ENCODE measurements around the gene TOR2A. TPM values are rescaled to one million over a fixed set of nuclear protein-coding genes. Genes with fewer than 3 reads are reported as not detected.

Gene TOR2A
- total RNA-seq, 5 donors from 2014 or later (not counting 1 experiment from before 2014, with no cell fraction given): 7.7 to 18.4 (median 15.5) TPM

GRCh38 chr9:127714951-127715469 is 20.1 kb downstream of the TOR2A start:
- no peaks in the 10 kb centered on the region for H3K9me3 Mint-ChIP-seq
- H3K4me3 Mint-ChIP-seq: peak overlapping the region; percentile 94 to 98 (median 98)
- peak overlapping the region; percentile 78 to 97 for H3K4me3 ChIP-seq (ENCODE audit: control insufficient read depth in 1 of 2, extremely low read depth in 1 of 2, low read length in 1 of 2)
- H3K9me3 ChIP-seq: no peaks in the 10 kb centered on the region
- peak; percentile 6 to 13 (median 10) for ATAC-seq (replicated peaks in 1 of 4)
- H3K4me1 ChIP-seq (ENCODE audit: control insufficient read depth in 1 of 2, extremely low read depth in 1 of 2, insufficient read depth in 2 of 2, low read length in 2 of 2): peaks cover 7 to 69% of the 10 kb centered on the region in 2 experiments
- WGBS (ENCODE audit: insufficient coverage): under 1% methylated on average over 42 of the region's 44 CpGs
- H3K36me3 Mint-ChIP-seq: no peaks in the 10 kb centered on the region
- peak overlapping the region; percentile 75 for H3K27ac ChIP-seq (ENCODE audit: low read length)
- H3K27me3 ChIP-seq (replicated peaks in 1 of 2; ENCODE audit: control insufficient read depth in 2 of 2, extremely low read depth in 1 of 2, insufficient read depth in 2 of 2, low read length in 1 of 2): no peaks in the 10 kb centered on the region
- ChIA-PET CTCF (interaction anchor here (0.6 to 2.3 kb wide), 5 partner anchors 20 to 259 kb away, joined by 3 to 20 read pairs (median 3); partner anchors contain the start of gene TOR2A (in 2 of the 2)), POLR2A (interaction anchor here in 1 of 2 donors (0.7 kb wide), 1 partner anchor 11 kb away, joined by 3 read pairs; no protein-coding TSS in a partner anchor)
- H3K27me3 Mint-ChIP-seq: no peaks in the 10 kb centered on the region
- peaks cover 0 to 4% of the 10 kb centered on the region in 2 donors for H3K36me3 ChIP-seq (ENCODE audit: control insufficient read depth in 2 of 2, extremely low read depth in 1 of 2, insufficient read depth in 1 of 2, low read length in 1 of 2)
- peaks cover 36 to 47% (median 37%) of the 10 kb centered on the region in 3 donors for H3K4me1 Mint-ChIP-seq
- peak overlapping the region in 1 of 2 donors; percentile 95 for H3K27ac Mint-ChIP-seq
- no peak for DNase-seq

- Histone ChIP-seq H3K4me1 (ENCODE audit: control insufficient read depth in 1 of 2, extremely low read depth in 1 of 2, insufficient read depth in 2 of 2, low read length in 2 of 2) (peaks cover 7 to 61% of the 10 kb centered on the region in 2 experiments), H3K36me3 (ENCODE audit: control insufficient read depth in 2 of 2, extremely low read depth in 1 of 2, insufficient read depth in 1 of 2, low read length in 1 of 2) (peaks cover 0 to 4% of the 10 kb centered on the region in 2 donors)
Measured at GRCh38 chr9:127714020-127714750, 20.9 kb downstream of the TOR2A start.

GRCh38 chr9:127712867-127713266 is 22.2 kb downstream of the TOR2A start:
- Histone ChIP-seq H3K36me3 (ENCODE audit: control insufficient read depth in 2 of 2, extremely low read depth in 1 of 2, insufficient read depth in 1 of 2, low read length in 1 of 2) (peaks cover 0 to 4% of the 10 kb centered on the region in 2 donors), H3K4me1 (ENCODE audit: control insufficient read depth in 1 of 2, extremely low read depth in 1 of 2, insufficient read depth in 2 of 2, low read length in 2 of 2) (peaks cover 7 to 50% of the 10 kb centered on the region in 2 experiments), H3K9me3 (no peaks in the 10 kb centered on the region), H3K27me3 (replicated peaks in 1 of 2; ENCODE audit: control insufficient read depth in 2 of 2, extremely low read depth in 1 of 2, insufficient read depth in 2 of 2, low read length in 1 of 2) (no peaks in the 10 kb centered on the region), H3K4me3 (ENCODE audit: control insufficient read depth in 1 of 2, extremely low read depth in 1 of 2, low read length in 1 of 2) (no peak overlapping the region), H3K27ac (ENCODE audit: low read length) (no peak overlapping the region)
- no peaks in the 10 kb centered on the region for H3K9me3 Mint-ChIP-seq
- ChIA-PET CTCF (interaction anchor here in 1 of 2 donors (0.6 kb wide), 1 partner anchor 204 kb away, joined by 3 read pairs; the partner anchor contains the start of gene ST6GALNAC4), POLR2A (interaction anchor here in 1 of 2 donors (0.6 kb wide), 1 partner anchor 101 kb away, joined by 4 read pairs; no protein-coding TSS in a partner anchor)
- no peak for ATAC-seq (replicated peaks in 1 of 4)
- H3K27me3 Mint-ChIP-seq: no peaks in the 10 kb centered on the region
- no peak overlapping the region for H3K4me3 Mint-ChIP-seq
- H3K36me3 Mint-ChIP-seq: no peaks in the 10 kb centered on the region
- no peak overlapping the region for H3K27ac Mint-ChIP-seq
- 94% methylated on average over 7 of the region's 10 CpGs for WGBS (ENCODE audit: insufficient coverage)
- no peak for DNase-seq
- peaks cover 27 to 42% (median 27%) of the 10 kb centered on the region in 3 donors for H3K4me1 Mint-ChIP-seq

More at GRCh38 chr9:127714020-127714750, 20.9 kb downstream of the TOR2A start:
- peak overlapping the region; percentile 70 to 94 (median 77) for H3K4me3 Mint-ChIP-seq
- no peak for DNase-seq
- Histone ChIP-seq H3K4me3 (ENCODE audit: control insufficient read depth in 1 of 2, extremely low read depth in 1 of 2, low read length in 1 of 2) (peak overlapping the region; percentile 29 to 97), H3K9me3 (no peaks in the 10 kb centered on the region), H3K27me3 (replicated peaks in 1 of 2; ENCODE audit: control insufficient read depth in 2 of 2, extremely low read depth in 1 of 2, insufficient read depth in 2 of 2, low read length in 1 of 2) (no peaks in the 10 kb centered on the region), H3K27ac (ENCODE audit: low read length) (no peak overlapping the region)
- no peaks in the 10 kb centered on the region for H3K9me3 Mint-ChIP-seq
- WGBS (ENCODE audit: insufficient coverage): 82% methylated on average over 18 of the region's 19 CpGs
- peaks cover 28 to 42% (median 28%) of the 10 kb centered on the region in 3 donors for H3K4me1 Mint-ChIP-seq
- no peak for ATAC-seq (replicated peaks in 1 of 4)
- CTCF ChIA-PET: interaction anchor here in 1 of 2 donors (1.6 kb wide), 1 partner anchor 21 kb away, joined by 3 read pairs; the partner anchor contains the start of gene TOR2A
- H3K27me3 Mint-ChIP-seq: no peaks in the 10 kb centered on the region
- POLR2A ChIA-PET: interaction anchor here in 1 of 2 donors (0.6 kb wide), 1 partner anchor 183 kb away, joined by 7 read pairs; no protein-coding TSS in a partner anchor
- H3K36me3 Mint-ChIP-seq: no peaks in the 10 kb centered on the region
- peak overlapping the region in 1 of 2 donors; percentile 55 for H3K27ac Mint-ChIP-seq

GRCh38 chr9:127712371-127712770 is 22.7 kb downstream of the TOR2A start:
- DNase-seq (no peak), ATAC-seq (replicated peaks in 1 of 4) (no peak)
- peak overlapping the region in 1 of 3 donors; percentile 31 for H3K4me3 Mint-ChIP-seq
- H3K4me1 Mint-ChIP-seq: peaks cover 32 to 47% (median 32%) of the 10 kb centered on the region in 3 donors
- ChIA-PET POLR2A (no interaction called here), CTCF (interaction anchor here in 1 of 2 donors (0.6 kb wide), 1 partner anchor 204 kb away, joined by 3 read pairs; the partner anchor contains the start of gene ST6GALNAC4)
- no peaks in the 10 kb centered on the region for H3K9me3 Mint-ChIP-seq
- WGBS (ENCODE audit: insufficient coverage): 93% methylated on average over 8 of the region's 11 CpGs
- Histone ChIP-seq H3K4me3 (ENCODE audit: control insufficient read depth in 1 of 2, extremely low read depth in 1 of 2, low read length in 1 of 2) (no peak overlapping the region), H3K27ac (ENCODE audit: low read length) (no peak overlapping the region), H3K27me3 (replicated peaks in 1 of 2; ENCODE audit: control insufficient read depth in 2 of 2, extremely low read depth in 1 of 2, insufficient read depth in 2 of 2, low read length in 1 of 2) (no peaks in the 10 kb centered on the region), H3K9me3 (no peaks in the 10 kb centered on the region), H3K36me3 (ENCODE audit: control insufficient read depth in 2 of 2, extremely low read depth in 1 of 2, insufficient read depth in 1 of 2, low read length in 1 of 2) (peaks cover 0 to 4% of the 10 kb centered on the region in 2 donors), H3K4me1 (ENCODE audit: control insufficient read depth in 1 of 2, extremely low read depth in 1 of 2, insufficient read depth in 2 of 2, low read length in 2 of 2) (peaks cover 7 to 50% of the 10 kb centered on the region in 2 experiments)
- no peak overlapping the region for H3K27ac Mint-ChIP-seq
- H3K36me3 Mint-ChIP-seq: no peaks in the 10 kb centered on the region
- H3K27me3 Mint-ChIP-seq: no peaks in the 10 kb centered on the region

- H3K4me1 ChIP-seq (ENCODE audit: control insufficient read depth in 1 of 2, extremely low read depth in 1 of 2, insufficient read depth in 2 of 2, low read length in 2 of 2): peaks cover 7 to 50% of the 10 kb centered on the region in 2 experiments
- Mint-ChIP-seq H3K27ac (no peak overlapping the region), H3K36me3 (no peaks in the 10 kb centered on the region), H3K4me1 (peaks cover 34 to 52% (median 36%) of the 10 kb centered on the region in 3 donors), H3K27me3 (no peaks in the 10 kb centered on the region), H3K9me3 (no peaks in the 10 kb centered on the region), H3K4me3 (no peak overlapping the region)
- ATAC-seq (replicated peaks in 1 of 4): no peak
- H3K4me3 ChIP-seq (ENCODE audit: control insufficient read depth in 1 of 2, extremely low read depth in 1 of 2, low read length in 1 of 2): no peak overlapping the region
- no peaks in the 10 kb centered on the region for H3K9me3 ChIP-seq
- ChIA-PET POLR2A (no interaction called here), CTCF (no interaction called here)
- peaks cover 0 to 4% of the 10 kb centered on the region in 2 donors for H3K36me3 ChIP-seq (ENCODE audit: control insufficient read depth in 2 of 2, extremely low read depth in 1 of 2, insufficient read depth in 1 of 2, low read length in 1 of 2)
- WGBS (ENCODE audit: insufficient coverage): 98% methylated on average over 9 of the region's 11 CpGs
- H3K27me3 ChIP-seq (replicated peaks in 1 of 2; ENCODE audit: control insufficient read depth in 2 of 2, extremely low read depth in 1 of 2, insufficient read depth in 2 of 2, low read length in 1 of 2): no peaks in the 10 kb centered on the region
- H3K27ac ChIP-seq (ENCODE audit: low read length): no peak overlapping the region
- DNase-seq: no peak
Measured at GRCh38 chr9:127711831-127712274, 23.2 kb downstream of the TOR2A start.

- Histone ChIP-seq H3K36me3 (ENCODE audit: control insufficient read depth in 2 of 2, extremely low read depth in 1 of 2, insufficient read depth in 1 of 2, low read length in 1 of 2) (peaks cover 0 to 4% of the 10 kb centered on the region in 2 donors), H3K9me3 (no peaks in the 10 kb centered on the region), H3K4me3 (ENCODE audit: control insufficient read depth in 1 of 2, extremely low read depth in 1 of 2, low read length in 1 of 2) (no peak overlapping the region), H3K27me3 (replicated peaks in 1 of 2; ENCODE audit: control insufficient read depth in 2 of 2, extremely low read depth in 1 of 2, insufficient read depth in 2 of 2, low read length in 1 of 2) (no peaks in the 10 kb centered on the region), H3K4me1 (ENCODE audit: control insufficient read depth in 1 of 2, extremely low read depth in 1 of 2, insufficient read depth in 2 of 2, low read length in 2 of 2) (peaks cover 7 to 46% of the 10 kb centered on the region in 2 experiments), H3K27ac (ENCODE audit: low read length) (no peak overlapping the region)
- 16% methylated on average over 8 of the region's 9 CpGs for WGBS (ENCODE audit: insufficient coverage)
- POLR2A ChIA-PET: no interaction called here
- H3K4me1 Mint-ChIP-seq: peaks cover 33 to 52% (median 35%) of the 10 kb centered on the region in 3 donors
- no peaks in the 10 kb centered on the region for H3K36me3 Mint-ChIP-seq
- CTCF ChIA-PET: no interaction called here
- H3K27me3 Mint-ChIP-seq: no peaks in the 10 kb centered on the region
- H3K9me3 Mint-ChIP-seq: no peaks in the 10 kb centered on the region
- ATAC-seq (replicated peaks in 1 of 4): no peak
- H3K27ac Mint-ChIP-seq: peak overlapping the region; percentile 22 to 31
- H3K4me3 Mint-ChIP-seq: no peak overlapping the region
- DNase-seq: no peak
Measured at GRCh38 chr9:127711226-127711701, 23.8 kb downstream of the TOR2A start.
